Stomach (tissue), 9 donors: ENCODE data around the gene FSIP1. TPM values are rescaled to one million over a fixed set of nuclear protein-coding genes. Genes with fewer than 3 reads are reported as not detected.

ENCODE experiments used
- DNase-seq, 2 donors: peaks; one replicate each; pipeline versions ENCODE4 v3.0.0 to v3.0.0-alpha.2; 2013 to 2019
- H3K27ac ChIP-seq, 5 donors: fragments of 200-600 bp in 4 of 5; sonication (generic) in 4 of 5; one replicate each; pipeline ENCODE4 v1.5.1; 2013 to 2019; ENCODE audit warnings: mild to moderate bottlenecking in 1 of 5, moderate library complexity in 1 of 5
- H3K27me3 ChIP-seq, 3 donors: fragments of 200-600 bp; sonication (generic); one replicate each; pipeline ENCODE4 v1.5.1; 2017 to 2019; ENCODE audit warnings: mixed run types in 1 of 3
- H3K36me3 ChIP-seq, 4 donors: fragments of 200-600 bp; sonication (generic); 1 replicate in 3 of 4; 2 replicates in 1 of 4; pipeline ENCODE4 v1.5.1; 2016 to 2019
- H3K4me1 ChIP-seq, 4 donors: fragments of 200-600 bp; sonication (generic); one replicate each; pipeline ENCODE4 v1.5.1; 2016 to 2019
- H3K4me3 ChIP-seq, 4 donors: fragments of 200-600 bp; sonication (generic) in 3 of 4; one replicate each; pipeline ENCODE4 v1.5.1; 2016 to 2019; ENCODE audit warnings: mild to moderate bottlenecking in 1 of 4
- H3K9me3 ChIP-seq, 4 donors: fragments of 200-600 bp; sonication (generic); one replicate each; pipeline ENCODE4 v1.5.1; 2016 to 2019
- EP300 ChIP-seq: sonication (generic); formaldehyde crosslinking; IDR thresholded peaks from one replicate; pipeline ENCODE4 v1.6.1; 2017; ENCODE audit warnings: antibody characterized with exemption
- POLR2A ChIP-seq, 4 donors: fragments of 450-650 bp; IDR thresholded peaks; one replicate each; pipeline ENCODE4 v1.6.1; 2016; ENCODE audit warnings: antibody characterized with exemption in 4 of 4, control low read depth in 2 of 4, mild to moderate bottlenecking in 1 of 4, moderate library complexity in 1 of 4
- POLR2AphosphoS5 ChIP-seq, 3 donors: sonication (generic); formaldehyde crosslinking; IDR thresholded peaks; one replicate each; pipeline ENCODE4 v1.6.1; 2016; ENCODE audit warnings: antibody characterized with exemption in 3 of 3
- WGBS, 5 donors: extraction: QIAGEN DNeasy Blood & Tissue Kit in 3 of 5; methylation state at CpG; one replicate each; pipeline versions ENCODE4 v1.1.5 to v1.1.7; 2013 to 2018; 5-methylcytosine and 5-hydroxymethylcytosine counted together
- intact Hi-C: fragments of 100-400 bp; cut with DNase I; formaldehyde crosslinking; loops from one replicate; pipeline ENCODE4 v1.15.1; 2023; ENCODE audit warnings: low total_unique reads
- polyA plus RNA-seq, 3 donors: library from polyadenylated mRNA; stranded (reverse); fragments of 200-250 nt; gene quantifications; one replicate each; pipeline ENCODE4 v1.2.3, GENCODE V29; 2013
- total RNA-seq, 5 donors: library from RNA; depleted of rRNA; stranded (reverse); fragments of >200 nt; gene quantifications; one replicate each; pipeline versions ENCODE4 v1.1.0 to v1.2.3, GENCODE V29; 2014 to 2016
- TF ChIP-seq, protein P1 (sequence below), 7 experiments: fragments of 450-650 bp in 4 of 7; fragments of 200-600 bp in 3 of 7; sonication (generic) in 3 of 7; IDR thresholded peaks; one replicate each; pipeline ENCODE4 v1.5.1; 2016 to 2019; ENCODE audit warnings: antibody characterized with exemption in 7 of 7, control low read depth in 2 of 7, mild to moderate bottlenecking in 1 of 7
- donor health status: healthy with polysubstance abuse.
- donor health status: Bipolar disorder and iron deficiency.
- donor health status: healthy.

Gene FSIP1
- total and polyA plus RNA-seq, 8 donors = 0.08 to 141 (median 0.66) TPM

DNA sequence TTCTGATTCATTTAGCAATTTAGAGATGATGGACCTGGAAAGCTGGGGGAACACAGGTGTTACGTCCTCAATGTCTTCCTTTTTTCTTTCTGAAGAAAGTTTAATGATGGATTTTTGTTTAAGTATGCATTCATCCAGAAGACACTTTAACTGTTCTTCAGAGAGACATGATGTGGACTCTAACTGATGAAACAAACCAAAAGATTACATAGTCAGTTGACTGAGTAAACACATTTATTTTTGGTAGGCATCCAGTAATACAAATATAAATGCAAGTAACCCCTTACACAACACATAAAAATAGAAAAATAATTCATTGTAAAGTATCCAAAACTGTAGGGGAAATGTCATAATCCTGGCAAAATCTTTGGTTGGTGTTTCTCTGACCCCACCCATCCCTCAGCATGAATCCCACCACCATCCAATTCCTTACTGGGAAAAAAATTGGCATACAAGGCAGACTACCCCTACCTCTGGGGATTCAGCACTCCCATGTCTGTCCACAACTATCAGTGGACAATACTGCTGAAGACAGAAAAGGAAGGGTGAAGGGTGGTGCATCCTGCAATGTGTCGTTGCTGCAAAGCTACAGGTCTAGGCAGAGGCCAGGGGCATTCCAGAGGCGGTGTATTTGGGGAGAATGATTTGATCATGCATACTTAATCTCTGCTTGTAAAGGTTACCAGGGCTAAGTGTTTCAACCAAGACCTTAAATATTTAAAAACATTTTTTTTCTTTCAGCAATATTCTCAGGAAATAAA lies 164.4 kb downstream of the FSIP1 start:
- Histone ChIP-seq H3K9me3 (peaks cover 0 to 17% (median 0%) of the 10 kb centered on the region in 4 donors), H3K36me3 (no peaks in the 10 kb centered on the region), H3K27ac (no peak overlapping the region), H3K27me3 (no peaks in the 10 kb centered on the region), H3K4me1 (no peaks in the 10 kb centered on the region), H3K4me3 (no peak overlapping the region)
- DNase-seq = no peak
- intact Hi-C loops = no loop called here
- 61 to 70% (median 67%) methylated on average over 3 of the region's 3 CpGs for WGBS, 5 donors
- TF ChIP-seq POLR2AphosphoS5 (IDR thresholded peaks at IDR 0.05) (no peak), EP300 (no peak), POLR2A (IDR thresholded peaks at IDR 0.05) (no peak)
- TF ChIP-seq, protein P1, sequence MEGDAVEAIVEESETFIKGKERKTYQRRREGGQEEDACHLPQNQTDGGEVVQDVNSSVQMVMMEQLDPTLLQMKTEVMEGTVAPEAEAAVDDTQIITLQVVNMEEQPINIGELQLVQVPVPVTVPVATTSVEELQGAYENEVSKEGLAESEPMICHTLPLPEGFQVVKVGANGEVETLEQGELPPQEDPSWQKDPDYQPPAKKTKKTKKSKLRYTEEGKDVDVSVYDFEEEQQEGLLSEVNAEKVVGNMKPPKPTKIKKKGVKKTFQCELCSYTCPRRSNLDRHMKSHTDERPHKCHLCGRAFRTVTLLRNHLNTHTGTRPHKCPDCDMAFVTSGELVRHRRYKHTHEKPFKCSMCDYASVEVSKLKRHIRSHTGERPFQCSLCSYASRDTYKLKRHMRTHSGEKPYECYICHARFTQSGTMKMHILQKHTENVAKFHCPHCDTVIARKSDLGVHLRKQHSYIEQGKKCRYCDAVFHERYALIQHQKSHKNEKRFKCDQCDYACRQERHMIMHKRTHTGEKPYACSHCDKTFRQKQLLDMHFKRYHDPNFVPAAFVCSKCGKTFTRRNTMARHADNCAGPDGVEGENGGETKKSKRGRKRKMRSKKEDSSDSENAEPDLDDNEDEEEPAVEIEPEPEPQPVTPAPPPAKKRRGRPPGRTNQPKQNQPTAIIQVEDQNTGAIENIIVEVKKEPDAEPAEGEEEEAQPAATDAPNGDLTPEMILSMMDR (IDR thresholded peaks at IDR 0.05) = no peak

DNA sequence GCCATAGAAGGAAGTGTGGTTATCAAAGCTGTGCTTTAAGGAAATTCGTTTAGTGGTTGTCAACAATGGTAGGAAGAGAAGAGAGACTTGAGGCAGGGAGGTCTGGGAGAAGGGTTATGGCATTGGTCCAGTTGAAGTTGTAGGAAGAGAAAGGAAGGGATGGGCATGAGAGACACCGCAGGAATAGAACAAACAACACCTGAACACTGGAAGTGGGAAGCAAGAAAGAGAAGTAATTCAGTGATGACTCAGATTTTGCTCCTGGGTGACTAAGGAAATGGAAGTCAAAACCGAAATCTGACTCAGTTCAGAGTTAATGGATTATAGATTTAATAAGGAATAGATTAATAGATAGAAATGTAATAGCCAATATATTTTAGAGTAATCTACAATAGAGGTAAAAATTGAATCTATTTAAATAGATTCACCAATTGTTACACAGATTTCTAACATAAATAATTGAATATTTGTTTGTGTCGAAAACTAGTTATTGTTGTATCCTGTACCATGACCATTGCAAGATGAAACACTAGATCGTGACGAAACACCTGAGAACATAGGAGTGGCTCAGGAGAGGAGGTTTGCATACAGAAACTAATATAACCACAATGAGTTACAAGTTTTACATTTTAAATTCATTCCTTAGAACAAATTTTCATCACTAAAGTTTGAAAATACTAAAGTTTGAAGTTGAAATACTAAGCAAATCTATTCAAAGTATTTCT lies 165.7 kb downstream of the FSIP1 start:
- Histone ChIP-seq H3K4me3 (no peak overlapping the region), H3K4me1 (no peaks in the 10 kb centered on the region), H3K9me3 (peaks cover 0 to 17% (median 0%) of the 10 kb centered on the region in 4 donors), H3K27me3 (no peaks in the 10 kb centered on the region), H3K36me3 (no peaks in the 10 kb centered on the region), H3K27ac (no peak overlapping the region)
- DNase-seq = no peak
- TF ChIP-seq POLR2A (IDR thresholded peaks at IDR 0.05) (no peak), EP300 (no peak), POLR2AphosphoS5 (IDR thresholded peaks at IDR 0.05) (no peak)
- TF ChIP-seq, protein P1 (IDR thresholded peaks at IDR 0.05) = no peak
- intact Hi-C loops = no loop called here
- WGBS, 5 donors = 80 to 84% (median 82%) methylated on average over 6 of the region's 6 CpGs

DNA sequence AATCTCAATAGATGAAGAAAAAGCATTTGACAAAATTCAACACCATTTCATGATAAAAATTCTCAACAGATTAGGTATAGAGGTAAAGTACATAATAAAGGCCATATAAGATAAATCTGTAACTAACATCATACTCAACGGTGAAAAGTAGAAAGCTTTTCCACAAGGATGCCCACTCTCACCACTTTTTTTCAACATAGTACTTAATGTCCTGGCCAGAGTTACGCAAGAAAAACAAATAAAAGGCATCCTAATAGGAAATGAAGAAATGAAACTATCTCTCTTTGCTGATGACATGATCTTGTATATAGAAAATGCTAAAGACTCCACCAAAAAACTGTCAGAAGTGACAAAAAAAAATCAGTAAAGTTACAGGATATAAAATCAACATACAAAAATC lies 168.8 kb downstream of the FSIP1 start:
- 64 to 91% (median 89%) methylated on average over 2 of the region's 2 CpGs for WGBS, 5 donors
- peaks cover 7 to 47% (median 20%) of the 10 kb centered on the region in 4 donors for H3K9me3 ChIP-seq
- no peaks in the 10 kb centered on the region for H3K4me1 ChIP-seq
- no peak for DNase-seq
- no peak overlapping the region for H3K4me3 ChIP-seq
- TF ChIP-seq POLR2AphosphoS5 (IDR thresholded peaks at IDR 0.05) = no peak
- no peak for TF ChIP-seq POLR2A (IDR thresholded peaks at IDR 0.05)
- TF ChIP-seq, protein P1 (IDR thresholded peaks at IDR 0.05) = no peak
- TF ChIP-seq EP300 = no peak
- intact Hi-C loops = no loop called here
- no peaks in the 10 kb centered on the region for H3K27me3 ChIP-seq
- H3K36me3 ChIP-seq = no peaks in the 10 kb centered on the region
- no peak overlapping the region for H3K27ac ChIP-seq

DNA sequence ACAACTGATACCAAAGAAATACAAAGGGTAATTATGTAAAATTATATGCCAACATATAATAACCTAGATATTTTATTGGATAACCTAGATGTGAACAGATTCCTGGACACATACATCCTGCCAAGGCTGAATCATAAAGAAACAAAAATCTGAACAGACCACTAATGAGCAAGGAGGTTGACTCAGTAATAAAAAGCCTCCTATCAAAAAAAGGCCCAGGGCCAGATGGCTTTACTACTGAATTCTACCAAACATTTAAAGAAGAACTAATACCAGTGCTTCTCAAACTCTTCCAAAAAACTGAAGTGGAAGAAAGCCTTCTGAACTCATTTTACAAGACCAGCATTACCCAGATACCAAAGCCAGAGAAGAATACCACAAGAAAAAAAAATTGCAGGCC lies 169.4 kb downstream of the FSIP1 start:
- no peaks in the 10 kb centered on the region for H3K27me3 ChIP-seq
- intact Hi-C loops = no loop called here
- H3K9me3 ChIP-seq = peaks cover 7 to 50% (median 20%) of the 10 kb centered on the region in 4 donors
- no peaks in the 10 kb centered on the region for H3K36me3 ChIP-seq
- H3K4me3 ChIP-seq = no peak overlapping the region
- no peaks in the 10 kb centered on the region for H3K4me1 ChIP-seq
- no peak for DNase-seq
- TF ChIP-seq EP300 = no peak
- TF ChIP-seq POLR2AphosphoS5 (IDR thresholded peaks at IDR 0.05) = no peak
- H3K27ac ChIP-seq = no peak overlapping the region
